IPS-11a (cell line): ENCODE data around the gene NCK2.
"Not testable (repeated sequence)": the region's sequence is repeated elsewhere in the genome, so short reads cannot be mapped to it uniquely, and the experiment has no call there.

Experiments
- H3K4me3 ChIP-seq: one replicate; pipeline ENCODE4 v1.5.1; 2013; ENCODE audit warnings: low read depth, low read length, control low read depth

Gene NCK2

GRCh38 chr2:105754011-105754410 is 9.3 kb downstream of the NCK2 start:
- H3K4me3 ChIP-seq: no peak overlapping the region

GRCh38 chr2:105754994-105755393 is 10.3 kb downstream of the NCK2 start:
- H3K4me3 ChIP-seq: no peak overlapping the region

- H3K4me3 ChIP-seq: no peak overlapping the region
These were observed 11.2 kb downstream of the NCK2 start for GRCh38 chr2:105755895-105756294.

GRCh38 chr2:105756435-105756834 is 11.7 kb downstream of the NCK2 start:
- no peak overlapping the region for H3K4me3 ChIP-seq

- not testable (repeated sequence) for H3K4me3 ChIP-seq
These were observed 12.2 kb downstream of the NCK2 start for GRCh38 chr2:105756865-105757264.

- H3K4me3 ChIP-seq: no peak overlapping the region
These were observed 12.7 kb downstream of the NCK2 start for GRCh38 chr2:105757433-105757832.

- no peak overlapping the region for H3K4me3 ChIP-seq
These were observed 15.5 kb downstream of the NCK2 start for GRCh38 chr2:105760191-105760590.

GRCh38 chr2:105760639-105761337 is 16.1 kb downstream of the NCK2 start:
- no peak overlapping the region for H3K4me3 ChIP-seq

GRCh38 chr2:105761931-105762515 is 17.3 kb downstream of the NCK2 start:
- H3K4me3 ChIP-seq: no peak overlapping the region

GRCh38 chr2:105763076-105763475 is 18.4 kb downstream of the NCK2 start:
- H3K4me3 ChIP-seq: no peak overlapping the region

GRCh38 chr2:105764059-105764458 is 19.3 kb downstream of the NCK2 start:
- H3K4me3 ChIP-seq: no peak overlapping the region

GRCh38 chr2:105765415-105766299 is 20.9 kb downstream of the NCK2 start:
- no peak overlapping the region for H3K4me3 ChIP-seq

GRCh38 chr2:105766300-105766866 is 21.7 kb downstream of the NCK2 start:
- H3K4me3 ChIP-seq: no peak overlapping the region

- no peak overlapping the region for H3K4me3 ChIP-seq
These were observed 23.5 kb downstream of the NCK2 start for GRCh38 chr2:105768176-105768575.

- H3K4me3 ChIP-seq: no peak overlapping the region
These were observed 24.3 kb downstream of the NCK2 start for GRCh38 chr2:105768961-105769452.

GRCh38 chr2:105769504-105769903 is 24.8 kb downstream of the NCK2 start:
- no peak overlapping the region for H3K4me3 ChIP-seq

GRCh38 chr2:105770149-105770548 is 25.4 kb downstream of the NCK2 start:
- no peak overlapping the region for H3K4me3 ChIP-seq

- not testable (repeated sequence) for H3K4me3 ChIP-seq
These were observed 26.6 kb downstream of the NCK2 start for GRCh38 chr2:105771291-105771690.

GRCh38 chr2:105771836-105772235 is 27.1 kb downstream of the NCK2 start:
- H3K4me3 ChIP-seq: no peak overlapping the region

- no peak overlapping the region for H3K4me3 ChIP-seq
These were observed 27.6 kb downstream of the NCK2 start for GRCh38 chr2:105772362-105772761.

GRCh38 chr2:105773568-105773967 is 28.9 kb downstream of the NCK2 start:
- no peak overlapping the region for H3K4me3 ChIP-seq
